H1 (cell line): Measurements from ENCODE around the gene TUBB4B. TPM values are rescaled to one million over a fixed set of nuclear protein-coding genes. Genes with fewer than 3 reads are reported as not detected.
A peak's percentile ranks its signal among the peaks of the same experiment; 100 is the strongest.

Experiments
- CTCF ChIA-PET: fragments of 300-600 bp; sonication (Branson Sonifier 250); formaldehyde crosslinking; loops from one replicate; lab custom pipeline; 2021; ENCODE audit not compliant: partially characterized antibody; lab: Charles Lee
- POLR2A ChIA-PET: fragments of 300-600 bp; sonication (Branson Sonifier 250); formaldehyde crosslinking; loops from one replicate; lab custom pipeline; 2021; ENCODE audit warnings: inconsistent platforms; ENCODE audit not compliant: partially characterized antibody; lab: Charles Lee
- DNase-seq, 2 experiments: peaks; one replicate each; pipeline versions ENCODE4 v3.0.0 to v3.0.0-alpha.2; 2010 to 2022; ENCODE audit warnings: low spot score in 2 of 2, low read depth in 1 of 2, mixed read lengths in 1 of 2
- FAIRE-seq: peaks from 2 replicates; lab custom pipeline; 2011; peaks lifted over from hg19 to GRCh38; lab: Jason Lieb, UNC
- H2AFZ ChIP-seq: 2 replicates; pipeline ENCODE4 v1.8.1; 2012; ENCODE audit warnings: low read length, inconsistent platforms
- H2AK5ac ChIP-seq: 2 replicates; pipeline ENCODE4 v1.6.1; 2013; ENCODE audit warnings: low read depth, low read length
- H2BK120ac ChIP-seq: replicated peaks from 2 replicates; pipeline ENCODE3; 2013; ENCODE audit warnings: low read depth, low read length, inconsistent platforms
- H2BK12ac ChIP-seq: 2 replicates; pipeline ENCODE4 v1.6.1; 2013; ENCODE audit warnings: low read depth, low read length
- H2BK15ac ChIP-seq: 2 replicates; pipeline ENCODE4 v1.6.1; 2013; ENCODE audit warnings: low read length
- H2BK20ac ChIP-seq: 2 replicates; pipeline ENCODE4 v1.6.1; 2013; ENCODE audit warnings: low read length
- H2BK5ac ChIP-seq: 2 replicates; pipeline ENCODE4 v1.6.1; 2013; ENCODE audit warnings: low read depth, low read length
- H3K14ac ChIP-seq: 2 replicates; pipeline ENCODE4 v1.6.1; 2013; ENCODE audit warnings: inconsistent platforms; ENCODE audit not compliant: insufficient read length
- H3K18ac ChIP-seq: 2 replicates; pipeline ENCODE4 v1.6.1; 2013; ENCODE audit warnings: low read length; ENCODE audit errors: extremely low read depth
- H3K23ac ChIP-seq: 2 replicates; pipeline ENCODE4 v1.6.1; 2013; ENCODE audit warnings: inconsistent platforms; ENCODE audit not compliant: insufficient read length
- H3K23me2 ChIP-seq: 2 replicates; pipeline ENCODE4 v1.6.1; 2013; ENCODE audit warnings: low read depth, low read length
- H3K27ac ChIP-seq: 2 replicates; pipeline ENCODE4 v1.6.1; 2011; ENCODE audit warnings: low read depth, low read length, inconsistent platforms
- H3K27me3 ChIP-seq, 4 experiments: replicated peaks in 1 of 4; 1 replicate in 1 of 4; 2 replicates in 3 of 4; pipeline versions ENCODE4 v1.6.1 to v1.8.1; 2011 to 2013; ENCODE audit warnings: low read length in 3 of 4, mild to moderate bottlenecking in 3 of 4, inconsistent platforms in 2 of 4, mixed read lengths in 2 of 4, moderate library complexity in 1 of 4; ENCODE audit not compliant: control insufficient read depth in 3 of 4, insufficient read depth in 3 of 4; ENCODE audit errors: extremely low read depth in 1 of 4
- H3K36me3 ChIP-seq, 4 experiments: 2 replicates each; pipeline versions ENCODE4 v1.6.1 to v1.8.1; 2011 to 2013; ENCODE audit warnings: mild to moderate bottlenecking in 4 of 4, low read length in 3 of 4, moderate library complexity in 2 of 4, control low read depth in 1 of 4, inconsistent platforms in 1 of 4; ENCODE audit not compliant: insufficient read depth in 4 of 4, control insufficient read depth in 2 of 4
- H3K4ac ChIP-seq: replicated peaks from 2 replicates; pipeline ENCODE3; 2013; ENCODE audit warnings: low read length, low read depth, mixed read lengths, inconsistent platforms; ENCODE audit not compliant: insufficient read length
- H3K4me1 ChIP-seq, 4 experiments: replicated peaks in 1 of 4; 1 replicate in 1 of 4; 2 replicates in 3 of 4; pipeline versions ENCODE4 v1.6.1 to v1.8.1; 2011 to 2013; ENCODE audit warnings: low read length in 3 of 4, inconsistent platforms in 2 of 4, mixed read lengths in 1 of 4; ENCODE audit not compliant: insufficient read depth in 4 of 4, control insufficient read depth in 3 of 4
- H3K4me2 ChIP-seq, 2 experiments: 2 replicates each; pipeline versions ENCODE4 v1.6.1 to v1.8.1; 2011 to 2013; ENCODE audit warnings: low read depth in 2 of 2, low read length in 2 of 2, control low read depth in 1 of 2, inconsistent platforms in 1 of 2, mild to moderate bottlenecking in 1 of 2; ENCODE audit not compliant: insufficient read depth in 1 of 2
- H3K4me3 ChIP-seq, 4 experiments: fragments of 200-600, 300-600 bp in 1 of 4; sonication (generic), shearing (Covaris generic), sonication (Bioruptor Twin) in 1 of 4; 2 replicates each; pipeline versions ENCODE4 v1.5.1 to v1.8.1; 2011 to 2016; ENCODE audit warnings: low read length in 4 of 4, low read depth in 3 of 4, control low read depth in 2 of 4, inconsistent platforms in 2 of 4, mild to moderate bottlenecking in 2 of 4, mixed read lengths in 1 of 4, moderate library complexity in 1 of 4; ENCODE audit not compliant: insufficient read depth in 2 of 4; ENCODE audit errors: extremely low read depth in 1 of 4
- H3K56ac ChIP-seq: replicated peaks from 2 replicates; pipeline ENCODE3; 2013; ENCODE audit warnings: low read depth, mild to moderate bottlenecking, mixed read lengths, low read length, inconsistent platforms; ENCODE audit not compliant: insufficient read length
- H3K79me1 ChIP-seq: 2 replicates; pipeline ENCODE4 v1.6.1; 2013; ENCODE audit warnings: low read depth, low read length, control low read depth
- H3K79me2 ChIP-seq, 2 experiments: 2 replicates each; pipeline versions ENCODE4 v1.6.1 to v1.8.1; 2012 to 2013; ENCODE audit warnings: low read length in 2 of 2, mild to moderate bottlenecking in 2 of 2, inconsistent platforms in 1 of 2; ENCODE audit not compliant: insufficient read depth in 2 of 2, control insufficient read depth in 1 of 2
- H3K9ac ChIP-seq, 4 experiments: replicated peaks in 1 of 4; 1 replicate in 1 of 4; 2 replicates in 3 of 4; pipeline versions ENCODE4 v1.6.1 to v1.8.1; 2011 to 2013; ENCODE audit warnings: low read depth in 3 of 4, low read length in 3 of 4, control low read depth in 2 of 4, mild to moderate bottlenecking in 2 of 4, moderate library complexity in 2 of 4, inconsistent platforms in 1 of 4; ENCODE audit errors: extremely low read depth in 1 of 4
- H3K9me3 ChIP-seq, 2 experiments: 2 replicates each; pipeline versions ENCODE4 v1.6.1 to v1.8.1; 2012 to 2013; ENCODE audit warnings: mild to moderate bottlenecking in 2 of 2, moderate library complexity in 2 of 2, control low read depth in 1 of 2, inconsistent platforms in 1 of 2, low read depth in 1 of 2, low read length in 1 of 2, mixed read lengths in 1 of 2; ENCODE audit not compliant: insufficient read depth in 2 of 2
- H4K20me1 ChIP-seq, 2 experiments: replicated peaks in 1 of 2; 2 replicates each; pipeline versions ENCODE3 to v1.8.1; 2011 to 2013; ENCODE audit warnings: inconsistent platforms in 2 of 2, low read length in 2 of 2, mild to moderate bottlenecking in 1 of 2; ENCODE audit not compliant: insufficient read depth in 2 of 2, control insufficient read depth in 1 of 2
- H4K5ac ChIP-seq: 2 replicates; pipeline ENCODE4 v1.6.1; 2013; ENCODE audit warnings: low read length, low read depth, mixed read lengths, inconsistent platforms; ENCODE audit not compliant: insufficient read length
- H4K8ac ChIP-seq: 2 replicates; pipeline ENCODE4 v1.8.0; 2013; ENCODE audit warnings: mild to moderate bottlenecking, moderate library complexity, low read length, inconsistent platforms; ENCODE audit not compliant: insufficient read depth; ENCODE audit errors: extremely low read depth
- H4K91ac ChIP-seq: replicated peaks from 2 replicates; pipeline ENCODE3; 2013; ENCODE audit warnings: low read length, mixed read lengths, inconsistent platforms; ENCODE audit not compliant: insufficient read length
- GABPA ChIP-seq: IDR thresholded peaks from 2 replicates; pipeline ENCODE4 v1.6.1; 2011; ENCODE audit warnings: mild to moderate bottlenecking, low read length, moderate library complexity, borderline replicate concordance; ENCODE audit not compliant: insufficient read depth
- JUN ChIP-seq: IDR thresholded peaks from 2 replicates; pipeline ENCODE4 v1.6.1; 2011; ENCODE audit warnings: low read depth, mild to moderate bottlenecking, improper control_type of control experiment, low read length
- JUND ChIP-seq: IDR thresholded peaks from 2 replicates; pipeline ENCODE4 v1.6.1; 2011; ENCODE audit warnings: mild to moderate bottlenecking, improper control_type of control experiment, low read length
- RBBP5 ChIP-seq: IDR thresholded peaks from 2 replicates; pipeline ENCODE4 v1.7.1; 2012; ENCODE audit warnings: low read depth, mild to moderate bottlenecking, inconsistent platforms, low read length, moderate library complexity, borderline replicate concordance
- SIN3A ChIP-seq, 2 experiments: IDR thresholded peaks in 1 of 2; conservative IDR thresholded peaks in 1 of 2; 2 replicates each; pipeline ENCODE4 v1.6.1; 2011 to 2012; ENCODE audit warnings: low read length in 2 of 2, improper control_type of control experiment in 1 of 2, low read depth in 1 of 2, mild to moderate bottlenecking in 1 of 2
- USF2 ChIP-seq: IDR thresholded peaks from 2 replicates; pipeline ENCODE4 v1.6.1; 2011; ENCODE audit warnings: low read length, improper control_type of control experiment
- WGBS, 2 experiments: shearing (Covaris generic) in 1 of 2; methylation state at CpG; one replicate each; pipeline versions ENCODE4 v1.1.6 to v1.1.7; 2013 to 2015; ENCODE audit warnings: low lambda C conversion rate in 2 of 2, mixed read lengths in 2 of 2, inconsistent platforms in 1 of 2, low coverage in 1 of 2, missing lambda C conversion rate in 1 of 2; ENCODE audit not compliant: insufficient replicate concordance in 2 of 2, insufficient coverage in 1 of 2, insufficient read length in 1 of 2; ENCODE audit errors: extremely low coverage in 1 of 2, missing lambda C conversion rate in 1 of 2; 5-methylcytosine and 5-hydroxymethylcytosine counted together
- polyA plus RNA-seq, 7 experiments: library from polyadenylated mRNA; depleted of rRNA in 3 of 7; stranded (reverse) in 5 of 7; unstranded in 2 of 7; fragments of >200 nt in 5 of 7; fragments of 200-250 nt in 2 of 7; gene quantifications; 1 replicate in 5 of 7; 2 replicates in 1 of 7; 4 replicates in 1 of 7; pipeline versions ENCODE4 v1.2.1 to v1.2.3, GENCODE V29; 2011 to 2013; ENCODE audit warnings: missing spikeins in 2 of 7, mixed read lengths in 2 of 7
- total RNA-seq: library from RNA; stranded (reverse); fragmentation: NEBNext Ultra II Directional; extraction: Animal tissue kit (Norgen Biotek cat#: 25700); gene quantifications from 2 replicates; pipeline ENCODE4 v1.2.1, GENCODE V29; 2021
- TF ChIP-seq, protein P1 (sequence below): IDR thresholded peaks from 2 replicates; pipeline ENCODE4 v1.6.1; 2012; ENCODE audit warnings: low read length, inconsistent platforms

Gene TUBB4B
- total and polyA plus RNA-seq, 2 of the 8 experiments (the other 6 are each of a cell fraction or from before 2014, with no cell fraction given) = 280 to 307 TPM

DNA sequence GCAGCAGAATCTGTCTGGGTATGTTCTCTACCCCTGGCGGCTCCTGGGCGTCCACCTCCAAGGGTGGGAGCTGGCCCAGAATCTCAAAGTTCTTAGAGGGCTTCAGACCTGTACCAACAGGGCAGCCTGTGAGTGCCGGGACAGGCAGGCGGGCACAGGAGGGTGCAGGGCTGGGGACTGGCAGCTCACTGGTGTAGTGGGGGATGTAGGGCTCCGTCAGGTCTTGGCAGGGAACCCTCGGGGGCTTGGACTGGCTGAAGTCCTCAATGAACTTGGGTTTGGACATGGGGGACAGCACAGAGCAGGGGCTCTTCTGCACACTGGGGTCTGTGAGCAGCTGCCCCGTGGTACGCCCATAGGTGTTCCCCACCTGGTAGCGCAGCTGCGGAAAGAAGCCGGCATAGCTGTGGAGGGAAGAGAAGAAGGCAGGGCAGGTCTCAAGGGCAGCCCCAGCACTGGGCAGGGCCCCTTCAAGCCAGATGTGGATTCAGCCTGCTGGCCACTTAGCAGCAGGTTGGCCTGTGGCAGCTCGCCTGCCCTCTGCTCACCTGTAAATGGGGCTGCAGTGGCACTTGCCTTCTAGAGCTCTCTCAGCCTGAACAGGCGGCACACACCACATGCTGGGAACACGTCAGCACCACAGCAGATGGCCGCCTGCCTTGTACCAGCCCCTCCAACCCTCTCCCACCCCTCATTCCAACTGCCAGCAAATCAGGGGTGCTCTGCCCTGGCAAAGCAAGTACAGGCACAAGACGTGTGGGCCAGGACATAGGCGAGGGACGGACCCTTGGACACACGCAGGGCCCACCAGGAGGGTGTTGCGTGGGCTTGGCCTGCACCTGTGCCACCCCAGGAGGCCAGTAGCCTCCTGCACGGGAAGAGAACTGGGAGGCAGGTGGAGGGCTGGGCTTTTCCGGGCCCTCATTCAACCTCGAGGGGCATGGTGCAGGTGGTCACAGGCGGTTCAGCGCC, 4.6 kb downstream of the TUBB4B start:
- no peak overlapping the region for H3K4me3 ChIP-seq
- CTCF ChIA-PET = interaction anchor here (0.6 to 3.3 kb wide), 7 partner anchors 8 to 221 kb away, joined by 3 to 26 read pairs (median 4); partner anchors contain the start of gene NELFB
- no peak overlapping the region for H3K14ac ChIP-seq
- peaks cover 0 to 13% of the 10 kb centered on the region in 2 experiments; a peak in 2 of 4 replicates for H3K79me2 ChIP-seq
- 91% methylated on average over 24 of the region's 25 CpGs; no CpG with 5 or more reads in 1 of the 2 experiments for WGBS, 2 experiments
- H2BK20ac ChIP-seq = no peak overlapping the region
- H3K27me3 ChIP-seq = no peaks in the 10 kb centered on the region; a peak in 2 of 7 replicates
- peak overlapping the region; percentile 37 for H4K8ac ChIP-seq
- no peak overlapping the region for H2BK120ac ChIP-seq
- no peak for DNase-seq
- no peak for FAIRE-seq
- peak overlapping the region in 1 of 4 experiments; percentile 1; a peak in 2 of 7 replicates for H3K9ac ChIP-seq
- no peak overlapping the region for H2AK5ac ChIP-seq
- H3K18ac ChIP-seq = no peak overlapping the region
- no peak overlapping the region for H4K91ac ChIP-seq
- H4K20me1 ChIP-seq = peaks cover 17% of the 10 kb centered on the region in 2 experiments
- no peak overlapping the region for H3K23ac ChIP-seq
- no peaks in the 10 kb centered on the region for H3K9me3 ChIP-seq
- no peak overlapping the region for H2BK15ac ChIP-seq
- H3K27ac ChIP-seq = no peak overlapping the region
- no peak overlapping the region for H3K4ac ChIP-seq
- H3K56ac ChIP-seq = no peak overlapping the region
- H2BK12ac ChIP-seq = peak overlapping the region; percentile 39; the same call in 1 of the 2 replicates
- H2AFZ ChIP-seq = no peak overlapping the region
- H3K23me2 ChIP-seq = no peaks in the 10 kb centered on the region; the same call in 1 of the 2 replicates
- POLR2A ChIA-PET = interaction anchor here (1.0 to 69.9 kb wide), 6 partner anchors 11 to 201 kb away, joined by 4 to 1462 read pairs (median 6); partner anchors contain the start of genes CYSRT1, NDOR1, NELFB and NPDC1
- peaks cover 5% of the 10 kb centered on the region for H3K79me1 ChIP-seq
- no peak overlapping the region for H2BK5ac ChIP-seq
- H3K4me1 ChIP-seq = peaks cover 0 to 20% (median 11%) of the 10 kb centered on the region in 4 experiments; a peak in 5 of 7 replicates
- H4K5ac ChIP-seq = no peak overlapping the region
- H3K4me2 ChIP-seq = no peak overlapping the region
- peaks cover 6 to 18% (median 15%) of the 10 kb centered on the region in 4 experiments; a peak in 7 of 8 replicates for H3K36me3 ChIP-seq
- no peak for TF ChIP-seq SIN3A (conservative IDR thresholded peaks at IDR 0.05 in 1 of 2, IDR thresholded peaks at IDR 0.05 in 1 of 2; ENCODE audit: low read depth in 1 of 2, low read length in 2 of 2)
- TF ChIP-seq, protein P1, sequence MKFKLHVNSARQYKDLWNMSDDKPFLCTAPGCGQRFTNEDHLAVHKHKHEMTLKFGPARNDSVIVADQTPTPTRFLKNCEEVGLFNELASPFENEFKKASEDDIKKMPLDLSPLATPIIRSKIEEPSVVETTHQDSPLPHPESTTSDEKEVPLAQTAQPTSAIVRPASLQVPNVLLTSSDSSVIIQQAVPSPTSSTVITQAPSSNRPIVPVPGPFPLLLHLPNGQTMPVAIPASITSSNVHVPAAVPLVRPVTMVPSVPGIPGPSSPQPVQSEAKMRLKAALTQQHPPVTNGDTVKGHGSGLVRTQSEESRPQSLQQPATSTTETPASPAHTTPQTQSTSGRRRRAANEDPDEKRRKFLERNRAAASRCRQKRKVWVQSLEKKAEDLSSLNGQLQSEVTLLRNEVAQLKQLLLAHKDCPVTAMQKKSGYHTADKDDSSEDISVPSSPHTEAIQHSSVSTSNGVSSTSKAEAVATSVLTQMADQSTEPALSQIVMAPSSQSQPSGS = no peak
- no peak for TF ChIP-seq JUN
- no peak for TF ChIP-seq USF2
- TF ChIP-seq RBBP5 = no peak
- TF ChIP-seq GABPA = no peak
- no peak for TF ChIP-seq JUND
